A673 (cell line): ENCODE results near the gene OSM.

Experiments
- EZH2 ChIP-seq: fragments of 200-600 bp; sonication (generic); IDR thresholded peaks from 2 replicates; pipeline ENCODE4 v1.6.1; 2017; ENCODE audit warnings: borderline replicate concordance, low read depth, mild to moderate bottlenecking, mixed read lengths, antibody characterized with exemption, low read length; ENCODE audit not compliant: poor library complexity, severe bottlenecking
- TF ChIP-seq, protein P1 (sequence below): fragments of 300-800, 200-600 bp; sonication (generic); conservative IDR thresholded peaks from 2 replicates; pipeline ENCODE4 v1.5.1; 2017; ENCODE audit warnings: low read depth, mild to moderate bottlenecking, antibody characterized with exemption, low read length, moderate library complexity, mixed read lengths

DNA sequence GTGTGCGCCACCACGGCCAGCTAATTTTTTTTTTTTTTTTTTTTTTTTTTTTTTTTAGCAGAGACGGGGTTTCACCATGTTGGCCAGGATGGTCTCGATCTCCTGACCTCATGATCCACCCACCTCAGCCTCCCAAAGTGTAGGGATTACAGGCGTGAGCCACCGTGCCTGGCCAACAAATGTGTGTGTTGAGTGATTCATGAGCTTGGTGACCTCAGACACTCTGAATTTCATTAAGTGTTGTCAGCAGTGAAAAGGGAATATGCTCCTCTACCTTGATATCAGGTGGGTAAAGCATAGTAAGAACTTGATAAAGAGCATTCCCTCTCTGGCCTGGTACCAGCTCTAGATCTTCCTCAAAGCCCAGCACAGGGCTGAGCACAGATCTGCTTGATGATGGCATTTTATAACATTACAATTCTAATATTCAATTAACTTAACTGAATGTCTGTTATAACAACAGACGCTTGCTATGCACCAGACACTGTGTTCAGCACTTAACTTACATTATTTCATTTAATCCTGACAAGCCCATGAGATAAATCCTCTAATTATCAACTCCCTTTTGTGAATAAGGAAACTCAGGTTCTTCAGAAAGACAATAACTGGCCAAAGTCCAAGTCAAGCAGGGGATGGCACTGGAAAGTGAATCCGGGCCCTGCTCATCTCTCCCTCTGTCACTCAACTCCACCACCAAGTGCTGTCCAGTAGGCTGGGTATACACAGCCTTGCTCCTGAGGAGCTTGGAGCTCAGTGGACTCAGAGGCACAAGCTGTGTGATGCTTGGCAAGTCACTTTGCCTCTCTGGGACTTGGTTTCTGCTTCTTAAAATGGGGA, 47.1 kb upstream of the OSM start:
- TF ChIP-seq, protein P1, sequence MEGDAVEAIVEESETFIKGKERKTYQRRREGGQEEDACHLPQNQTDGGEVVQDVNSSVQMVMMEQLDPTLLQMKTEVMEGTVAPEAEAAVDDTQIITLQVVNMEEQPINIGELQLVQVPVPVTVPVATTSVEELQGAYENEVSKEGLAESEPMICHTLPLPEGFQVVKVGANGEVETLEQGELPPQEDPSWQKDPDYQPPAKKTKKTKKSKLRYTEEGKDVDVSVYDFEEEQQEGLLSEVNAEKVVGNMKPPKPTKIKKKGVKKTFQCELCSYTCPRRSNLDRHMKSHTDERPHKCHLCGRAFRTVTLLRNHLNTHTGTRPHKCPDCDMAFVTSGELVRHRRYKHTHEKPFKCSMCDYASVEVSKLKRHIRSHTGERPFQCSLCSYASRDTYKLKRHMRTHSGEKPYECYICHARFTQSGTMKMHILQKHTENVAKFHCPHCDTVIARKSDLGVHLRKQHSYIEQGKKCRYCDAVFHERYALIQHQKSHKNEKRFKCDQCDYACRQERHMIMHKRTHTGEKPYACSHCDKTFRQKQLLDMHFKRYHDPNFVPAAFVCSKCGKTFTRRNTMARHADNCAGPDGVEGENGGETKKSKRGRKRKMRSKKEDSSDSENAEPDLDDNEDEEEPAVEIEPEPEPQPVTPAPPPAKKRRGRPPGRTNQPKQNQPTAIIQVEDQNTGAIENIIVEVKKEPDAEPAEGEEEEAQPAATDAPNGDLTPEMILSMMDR = no peak
- no peak for TF ChIP-seq EZH2
